ENCODE data around the gene RPA3.

RPA3 gene

DNA sequence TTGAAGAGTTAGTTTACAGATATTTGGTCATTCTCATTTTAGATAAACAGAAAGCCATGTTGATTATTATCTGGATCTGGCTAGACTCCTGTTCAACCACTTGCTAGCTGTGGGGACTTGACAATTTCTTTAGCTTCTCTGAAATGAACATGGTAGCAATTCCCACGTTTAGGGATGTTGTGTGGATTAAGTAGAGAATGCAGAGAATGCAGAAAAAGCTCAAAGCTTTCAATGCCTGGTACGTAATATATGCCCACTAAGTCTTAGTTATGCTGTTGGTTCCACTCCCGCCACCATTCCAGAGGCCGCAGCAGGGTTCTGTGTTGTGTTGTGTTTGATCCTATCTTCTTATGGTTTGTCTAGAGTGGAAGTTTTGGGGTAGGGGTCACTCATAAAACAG lies 39.2 kb upstream of the RPA3 start:
- TF ChIP-seq, protein P1, sequence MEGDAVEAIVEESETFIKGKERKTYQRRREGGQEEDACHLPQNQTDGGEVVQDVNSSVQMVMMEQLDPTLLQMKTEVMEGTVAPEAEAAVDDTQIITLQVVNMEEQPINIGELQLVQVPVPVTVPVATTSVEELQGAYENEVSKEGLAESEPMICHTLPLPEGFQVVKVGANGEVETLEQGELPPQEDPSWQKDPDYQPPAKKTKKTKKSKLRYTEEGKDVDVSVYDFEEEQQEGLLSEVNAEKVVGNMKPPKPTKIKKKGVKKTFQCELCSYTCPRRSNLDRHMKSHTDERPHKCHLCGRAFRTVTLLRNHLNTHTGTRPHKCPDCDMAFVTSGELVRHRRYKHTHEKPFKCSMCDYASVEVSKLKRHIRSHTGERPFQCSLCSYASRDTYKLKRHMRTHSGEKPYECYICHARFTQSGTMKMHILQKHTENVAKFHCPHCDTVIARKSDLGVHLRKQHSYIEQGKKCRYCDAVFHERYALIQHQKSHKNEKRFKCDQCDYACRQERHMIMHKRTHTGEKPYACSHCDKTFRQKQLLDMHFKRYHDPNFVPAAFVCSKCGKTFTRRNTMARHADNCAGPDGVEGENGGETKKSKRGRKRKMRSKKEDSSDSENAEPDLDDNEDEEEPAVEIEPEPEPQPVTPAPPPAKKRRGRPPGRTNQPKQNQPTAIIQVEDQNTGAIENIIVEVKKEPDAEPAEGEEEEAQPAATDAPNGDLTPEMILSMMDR (IDR thresholded peaks at IDR 0.05; ENCODE audit: extremely low read depth, missing control alignments), result no peak
- no peak for DNase-seq (ENCODE audit: low spot score)

DNA sequence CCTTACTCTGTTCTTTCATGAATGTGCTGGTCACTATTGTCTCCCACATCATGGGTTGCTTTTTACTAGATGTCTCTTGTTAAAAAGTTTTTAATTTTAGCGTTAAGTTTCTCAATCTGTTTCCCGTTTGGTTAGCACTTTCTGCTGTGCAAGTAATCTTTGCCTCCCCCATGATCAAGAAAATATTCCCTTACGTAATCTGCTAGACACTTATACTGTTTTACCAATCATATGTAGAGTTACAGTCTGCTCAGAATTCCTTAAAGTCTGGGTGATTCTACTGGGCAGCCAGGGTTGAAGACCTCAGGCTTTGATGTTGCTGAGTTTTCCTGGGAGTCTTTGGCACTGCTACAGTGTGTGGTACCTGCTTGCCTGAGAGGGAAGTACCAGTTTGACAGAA lies 38.2 kb upstream of the RPA3 start:
- DNase-seq (ENCODE audit: low spot score), result no peak

DNA sequence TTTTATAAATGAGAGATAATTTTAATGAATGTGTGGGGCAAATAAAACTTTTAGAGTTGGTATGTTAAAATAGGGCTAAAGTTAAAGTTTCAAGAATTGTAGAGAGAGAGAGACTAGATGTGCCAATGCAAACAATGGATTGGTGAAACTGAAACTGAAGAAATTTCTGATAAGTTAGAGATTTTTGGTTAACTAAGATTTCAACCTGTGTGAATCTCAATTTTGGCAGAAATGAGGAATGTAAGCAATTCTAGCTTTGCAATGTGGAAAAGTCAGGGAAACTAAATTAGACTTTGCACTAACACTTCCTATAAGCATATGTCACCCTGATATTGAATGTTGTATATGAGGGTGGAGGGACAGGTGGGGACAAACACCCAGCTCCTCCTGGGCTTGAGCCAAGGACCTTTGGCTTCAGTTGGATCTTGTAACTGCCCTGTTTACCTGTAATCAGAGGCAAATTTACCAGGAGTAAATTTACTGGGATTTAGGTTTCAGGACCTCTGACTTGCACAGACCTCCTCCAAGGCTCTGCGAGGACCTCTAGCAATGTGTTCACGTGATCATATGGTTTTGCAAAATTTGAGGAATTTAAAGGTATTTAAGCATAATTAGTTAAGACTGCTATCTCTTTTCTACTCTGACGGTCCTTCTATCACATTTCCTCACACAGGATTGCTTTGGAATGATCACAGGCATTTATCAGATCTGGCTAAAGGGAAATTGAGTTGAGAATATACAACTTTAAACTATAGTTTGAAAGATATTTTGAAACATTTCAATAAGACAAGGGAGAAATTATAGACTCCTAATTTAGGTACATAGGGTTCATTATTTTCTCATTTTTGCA lies 33.1 kb upstream of the RPA3 start:
- no peak for DNase-seq (ENCODE audit: low spot score)
- TF ChIP-seq, protein P1 (IDR thresholded peaks at IDR 0.05; ENCODE audit: extremely low read depth, missing control alignments), result no peak

More for the DNA sequence above, 38.2 kb upstream of the RPA3 start:
- TF ChIP-seq, protein P1 (IDR thresholded peaks at IDR 0.05; ENCODE audit: extremely low read depth, missing control alignments), result no peak

DNA sequence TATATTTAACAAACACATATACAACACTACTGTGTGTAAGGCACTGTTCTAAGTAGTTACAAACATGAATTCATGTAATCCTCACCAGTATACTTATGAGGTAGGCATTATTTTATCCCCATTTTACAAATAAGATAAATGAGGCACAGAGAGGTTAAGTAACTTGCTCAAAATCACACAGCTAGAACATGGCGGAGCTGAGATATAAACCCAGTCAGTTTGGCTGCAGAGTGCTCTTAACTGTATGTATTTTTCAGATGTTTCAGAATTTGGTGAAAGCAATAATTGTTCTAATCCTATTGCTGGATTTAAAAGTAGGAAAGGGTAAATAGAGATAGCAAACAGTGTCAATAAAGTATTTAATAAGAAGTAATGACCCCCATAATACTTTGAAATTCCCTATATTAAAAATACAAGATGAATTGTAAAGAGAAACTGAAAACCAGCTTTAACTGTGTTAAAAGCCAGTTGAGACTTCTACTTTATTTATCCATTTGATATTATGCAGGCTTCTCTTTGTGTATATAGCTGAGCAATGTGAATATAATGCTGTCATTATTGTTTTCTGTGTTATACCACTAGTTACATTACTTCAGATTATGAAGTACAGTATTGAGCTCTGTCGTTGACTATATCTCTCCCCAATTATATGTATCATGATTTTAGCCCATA lies 32.3 kb upstream of the RPA3 start:
- TF ChIP-seq, protein P1 (IDR thresholded peaks at IDR 0.05; ENCODE audit: extremely low read depth, missing control alignments), result no peak
- no peak for DNase-seq (ENCODE audit: low spot score)

DNA sequence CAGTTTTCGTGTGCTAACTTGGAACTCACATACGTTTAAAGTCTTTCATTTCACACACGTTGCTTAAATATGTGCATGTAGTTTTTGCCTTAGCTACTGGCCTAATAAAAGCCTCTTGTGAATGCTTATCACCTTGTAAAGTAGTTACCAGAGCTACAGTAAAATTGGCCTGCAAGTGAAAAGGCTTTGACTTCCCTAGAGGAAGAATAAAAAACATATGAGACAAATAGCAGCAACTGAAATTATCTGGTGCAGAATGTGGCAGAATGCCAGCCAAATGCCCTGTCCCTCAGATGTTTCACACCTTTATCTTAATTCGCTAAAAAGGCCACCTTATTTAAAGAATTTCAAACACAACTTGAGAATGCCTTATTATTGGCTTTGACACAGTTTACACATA lies 28.1 kb upstream of the RPA3 start:
- no peak for DNase-seq (ENCODE audit: low spot score)

DNA sequence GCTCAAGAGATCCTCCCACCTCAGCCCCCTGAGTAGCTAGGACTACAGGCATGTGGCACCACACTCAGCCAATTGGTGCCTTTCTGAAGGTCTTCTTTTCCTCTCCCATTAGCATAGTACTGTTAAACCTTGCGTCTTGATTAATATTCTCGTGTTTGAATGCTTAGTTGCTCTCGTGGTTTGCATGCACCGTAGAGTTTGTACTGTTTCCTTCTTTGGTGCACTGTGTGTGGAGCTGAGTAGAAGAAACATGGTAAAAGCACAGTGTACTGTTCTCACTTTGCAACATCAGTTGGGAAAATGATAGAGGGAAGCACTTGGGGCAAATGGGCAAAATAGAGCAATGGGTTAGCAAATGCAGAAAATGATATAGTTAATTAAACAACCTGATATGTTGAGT lies 27.6 kb upstream of the RPA3 start:
- TF ChIP-seq, protein P1 (IDR thresholded peaks at IDR 0.05; ENCODE audit: extremely low read depth, missing control alignments), result no peak
- no peak for DNase-seq (ENCODE audit: low spot score)

More for the DNA sequence above, 28.1 kb upstream of the RPA3 start:
- TF ChIP-seq, protein P1 (IDR thresholded peaks at IDR 0.05; ENCODE audit: extremely low read depth, missing control alignments), result no peak

DNA sequence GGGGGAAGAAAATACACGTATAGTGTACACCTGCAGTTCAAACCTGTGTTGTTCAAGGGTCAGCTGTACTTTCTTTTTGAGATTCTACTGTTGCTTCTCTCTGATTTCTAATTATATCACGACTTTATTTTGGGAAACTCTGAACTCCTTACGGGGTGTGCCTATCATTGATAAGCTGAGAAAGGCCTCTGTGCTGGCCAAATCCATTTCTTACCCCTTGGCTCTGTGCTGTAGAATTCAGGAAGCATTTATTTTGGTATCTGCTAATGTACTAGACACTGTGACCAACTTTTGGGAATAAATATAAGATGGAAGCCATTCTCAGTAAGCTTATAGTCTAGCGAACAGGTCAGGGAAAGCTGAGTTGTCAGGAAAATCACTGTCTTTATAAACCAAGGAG lies 26.9 kb upstream of the RPA3 start:
- DNase-seq (ENCODE audit: low spot score), result no peak
- TF ChIP-seq, protein P1 (IDR thresholded peaks at IDR 0.05; ENCODE audit: extremely low read depth, missing control alignments), result no peak

Measured in GM20000 (cell line).